Measurements from ENCODE around the gene ZBTB20.

The ZBTB20 gene

GRCh38 chr3:114285648-114286230 lies 861.3 kb downstream of the ZBTB20 start:
- H3K27me3 Mint-ChIP-seq: no peaks in the 10 kb centered on the region
- H3K9me3 Mint-ChIP-seq: no peaks in the 10 kb centered on the region
- peak overlapping the region; percentile 89 for H3K27ac Mint-ChIP-seq
- H3K4me1 Mint-ChIP-seq: peaks cover 37% of the 10 kb centered on the region
- H3K4me3 Mint-ChIP-seq: peak overlapping the region; percentile 55
- DNase-seq: no peak
- peak; percentile 74 for ATAC-seq
- no peaks in the 10 kb centered on the region for H3K36me3 Mint-ChIP-seq (ENCODE audit: low read depth)

GRCh38 chr3:114284644-114285043 lies 862.4 kb downstream of the ZBTB20 start:
- Mint-ChIP-seq H3K4me1 (peaks cover 28% of the 10 kb centered on the region), H3K4me3 (no peak overlapping the region), H3K9me3 (no peaks in the 10 kb centered on the region), H3K27ac (peak overlapping the region; percentile 89), H3K36me3 (ENCODE audit: low read depth) (no peaks in the 10 kb centered on the region), H3K27me3 (no peaks in the 10 kb centered on the region)
- no peak for DNase-seq
- ATAC-seq: no peak

Measured in activated naive CD8-positive, alpha-beta T cell treated with anti-CD3 and anti-CD28 coated beads, Interleukin-2, amount 50 U/mL, for 24 hours (primary cell).